Measurements from ENCODE around the gene VDR.

The VDR gene

GRCh38 chr12:47860873-47861272 is 43.9 kb downstream of the VDR start:
- H3K9ac ChIP-seq = no peak overlapping the region
- H3K27ac ChIP-seq = no peak overlapping the region
- peaks cover 0 to 85% (median 0%) of the 10 kb centered on the region in 11 experiments; a peak in 6 of 22 replicates for H3K36me3 ChIP-seq
- no peaks in the 10 kb centered on the region for H3K27me3 ChIP-seq
- no peak overlapping the region for H3K4me3 ChIP-seq
- H3K4me2 ChIP-seq = no peak overlapping the region
- no peaks in the 10 kb centered on the region for H3K9me3 ChIP-seq (replicated peaks in 1 of 11)
- TF ChIP-seq Cebpa-rat (IDR thresholded peaks at IDR 0.05) = no peak
- H4K20me1 ChIP-seq = peaks cover 0 to 8% (median 0%) of the 10 kb centered on the region in 11 experiments; a peak in 2 of 22 replicates
- H3K4me1 ChIP-seq = peaks cover 3 to 19% (median 9%) of the 10 kb centered on the region in 10 experiments; a peak in 19 of 20 replicates

GRCh38 chr12:47860279-47860841 is 44.4 kb downstream of the VDR start:
- TF ChIP-seq Cebpa-rat (IDR thresholded peaks at IDR 0.05) = no peak

GRCh38 chr12:47858511-47859266 is 46.1 kb downstream of the VDR start:
- Histone ChIP-seq H3K9ac (no peak overlapping the region), H3K4me3 (no peak overlapping the region), H4K20me1 (peaks cover 0 to 8% (median 0%) of the 10 kb centered on the region in 11 experiments; a peak in 2 of 22 replicates), H3K27ac (no peak overlapping the region), H3K9me3 (replicated peaks in 1 of 11) (no peaks in the 10 kb centered on the region), H3K36me3 (peaks cover 0 to 92% (median 0%) of the 10 kb centered on the region in 11 experiments; a peak in 6 of 22 replicates), H3K27me3 (no peaks in the 10 kb centered on the region), H3K4me2 (no peak overlapping the region), H3K4me1 (peaks cover 0 to 15% (median 5%) of the 10 kb centered on the region in 10 experiments; a peak in 14 of 20 replicates)
- TF ChIP-seq Cebpa-rat (IDR thresholded peaks at IDR 0.05) = no peak

More at GRCh38 chr12:47860279-47860841, 44.4 kb downstream of the VDR start:
- peaks cover 0 to 8% (median 0%) of the 10 kb centered on the region in 11 experiments; a peak in 2 of 22 replicates for H4K20me1 ChIP-seq
- H3K27ac ChIP-seq = no peak overlapping the region
- no peaks in the 10 kb centered on the region for H3K9me3 ChIP-seq (replicated peaks in 1 of 11)
- H3K4me1 ChIP-seq = peaks cover 0 to 19% (median 9%) of the 10 kb centered on the region in 10 experiments; a peak in 17 of 20 replicates
- H3K36me3 ChIP-seq = peaks cover 0 to 90% (median 0%) of the 10 kb centered on the region in 11 experiments; a peak in 6 of 22 replicates
- H3K4me3 ChIP-seq = no peak overlapping the region
- H3K27me3 ChIP-seq = no peaks in the 10 kb centered on the region
- no peak overlapping the region for H3K9ac ChIP-seq
- no peak overlapping the region for H3K4me2 ChIP-seq

- Histone ChIP-seq H3K4me1 (peaks cover 0 to 7% (median 0%) of the 10 kb centered on the region in 10 experiments; a peak in 1 of 20 replicates), H3K27me3 (no peaks in the 10 kb centered on the region), H3K36me3 (peaks cover 0 to 92% (median 0%) of the 10 kb centered on the region in 11 experiments; a peak in 7 of 22 replicates), H4K20me1 (peaks cover 0 to 8% (median 0%) of the 10 kb centered on the region in 11 experiments; a peak in 2 of 22 replicates), H3K4me2 (no peak overlapping the region), H3K9me3 (replicated peaks in 1 of 11) (no peaks in the 10 kb centered on the region), H3K4me3 (no peak overlapping the region), H3K27ac (no peak overlapping the region), H3K9ac (no peak overlapping the region)
- TF ChIP-seq Cebpa-rat (IDR thresholded peaks at IDR 0.05) = no peak
Observed at GRCh38 chr12:47856721-47857575, 47.8 kb downstream of the VDR start.

- Histone ChIP-seq H3K4me2 (no peak overlapping the region), H3K9ac (no peak overlapping the region), H3K4me3 (no peak overlapping the region), H3K27ac (no peak overlapping the region), H3K4me1 (peaks cover 0 to 7% (median 0%) of the 10 kb centered on the region in 10 experiments; a peak in 1 of 20 replicates), H3K36me3 (peaks cover 0 to 92% (median 0%) of the 10 kb centered on the region in 11 experiments; a peak in 7 of 22 replicates), H3K9me3 (replicated peaks in 1 of 11) (no peaks in the 10 kb centered on the region), H3K27me3 (no peaks in the 10 kb centered on the region), H4K20me1 (peaks cover 0 to 11% (median 0%) of the 10 kb centered on the region in 11 experiments; a peak in 3 of 22 replicates)
- no peak for TF ChIP-seq Cebpa-rat (IDR thresholded peaks at IDR 0.05)
Observed at GRCh38 chr12:47856094-47856493, 48.7 kb downstream of the VDR start.

GRCh38 chr12:47855502-47855901 is 49.3 kb downstream of the VDR start:
- Histone ChIP-seq H3K9me3 (replicated peaks in 1 of 11) (no peaks in the 10 kb centered on the region), H4K20me1 (peaks cover 0 to 11% (median 0%) of the 10 kb centered on the region in 11 experiments; a peak in 3 of 22 replicates), H3K9ac (no peak overlapping the region), H3K36me3 (peaks cover 0 to 91% (median 0%) of the 10 kb centered on the region in 11 experiments; a peak in 7 of 22 replicates), H3K27me3 (no peaks in the 10 kb centered on the region), H3K4me1 (peaks cover 0 to 7% (median 0%) of the 10 kb centered on the region in 10 experiments; a peak in 1 of 20 replicates), H3K27ac (no peak overlapping the region), H3K4me3 (no peak overlapping the region), H3K4me2 (no peak overlapping the region)
- no peak for TF ChIP-seq Cebpa-rat (IDR thresholded peaks at IDR 0.05)

GRCh38 chr12:47854531-47854930 is 50.3 kb downstream of the VDR start:
- TF ChIP-seq Cebpa-rat (IDR thresholded peaks at IDR 0.05) = no peak
- no peak overlapping the region for H3K27ac ChIP-seq
- no peak overlapping the region for H3K4me2 ChIP-seq
- peaks cover 0 to 90% (median 0%) of the 10 kb centered on the region in 11 experiments; a peak in 7 of 22 replicates for H3K36me3 ChIP-seq
- no peak overlapping the region for H3K9ac ChIP-seq
- H3K27me3 ChIP-seq = no peaks in the 10 kb centered on the region
- no peak overlapping the region for H3K4me3 ChIP-seq
- no peaks in the 10 kb centered on the region for H3K9me3 ChIP-seq (replicated peaks in 1 of 11)
- peaks cover 0 to under 1% (median 0%) of the 10 kb centered on the region in 10 experiments; a peak in 5 of 20 replicates for H3K4me1 ChIP-seq
- peaks cover 0 to 11% (median 0%) of the 10 kb centered on the region in 11 experiments; a peak in 3 of 22 replicates for H4K20me1 ChIP-seq

- no peak overlapping the region for H3K27ac ChIP-seq
- no peak overlapping the region for H3K9ac ChIP-seq
- H3K4me1 ChIP-seq = peaks cover 0 to 10% (median 0%) of the 10 kb centered on the region in 10 experiments; a peak in 8 of 20 replicates
- no peaks in the 10 kb centered on the region for H3K9me3 ChIP-seq (replicated peaks in 1 of 11)
- H3K36me3 ChIP-seq = peaks cover 0 to 75% (median 0%) of the 10 kb centered on the region in 11 experiments; a peak in 7 of 22 replicates
- H4K20me1 ChIP-seq = peaks cover 0 to 6% (median 0%) of the 10 kb centered on the region in 11 experiments; a peak in 1 of 22 replicates
- H3K4me3 ChIP-seq = no peak overlapping the region
- no peaks in the 10 kb centered on the region for H3K27me3 ChIP-seq
- no peak overlapping the region for H3K4me2 ChIP-seq
- TF ChIP-seq Cebpa-rat (IDR thresholded peaks at IDR 0.05) = no peak
Observed at GRCh38 chr12:47852096-47852571, 52.7 kb downstream of the VDR start.
